Endometrial microvascular endothelial cells (primary cell): Measurements from ENCODE around the gene SMAP1. TPM values are rescaled to one million over a fixed set of nuclear protein-coding genes. Genes with fewer than 3 reads are reported as not detected.

Experiments
- in situ Hi-C: cut with HindIII; loops from 2 replicates; pipeline ENCODE4 v1.10.0; 2017; ENCODE audit warnings: low sequenced_read_pairs, low pct_unique_long_range_greater_than_20kb; ENCODE audit errors: inconsistent ontology term
- total RNA-seq: library from RNA; depleted of rRNA; stranded (reverse); fragments of >200 nt; gene quantifications from one replicate; pipeline ENCODE4 v1.2.3, GENCODE V29; 2015; ENCODE audit errors: inconsistent ontology term

The SMAP1 gene
- 21.8 TPM for total RNA-seq

DNA sequence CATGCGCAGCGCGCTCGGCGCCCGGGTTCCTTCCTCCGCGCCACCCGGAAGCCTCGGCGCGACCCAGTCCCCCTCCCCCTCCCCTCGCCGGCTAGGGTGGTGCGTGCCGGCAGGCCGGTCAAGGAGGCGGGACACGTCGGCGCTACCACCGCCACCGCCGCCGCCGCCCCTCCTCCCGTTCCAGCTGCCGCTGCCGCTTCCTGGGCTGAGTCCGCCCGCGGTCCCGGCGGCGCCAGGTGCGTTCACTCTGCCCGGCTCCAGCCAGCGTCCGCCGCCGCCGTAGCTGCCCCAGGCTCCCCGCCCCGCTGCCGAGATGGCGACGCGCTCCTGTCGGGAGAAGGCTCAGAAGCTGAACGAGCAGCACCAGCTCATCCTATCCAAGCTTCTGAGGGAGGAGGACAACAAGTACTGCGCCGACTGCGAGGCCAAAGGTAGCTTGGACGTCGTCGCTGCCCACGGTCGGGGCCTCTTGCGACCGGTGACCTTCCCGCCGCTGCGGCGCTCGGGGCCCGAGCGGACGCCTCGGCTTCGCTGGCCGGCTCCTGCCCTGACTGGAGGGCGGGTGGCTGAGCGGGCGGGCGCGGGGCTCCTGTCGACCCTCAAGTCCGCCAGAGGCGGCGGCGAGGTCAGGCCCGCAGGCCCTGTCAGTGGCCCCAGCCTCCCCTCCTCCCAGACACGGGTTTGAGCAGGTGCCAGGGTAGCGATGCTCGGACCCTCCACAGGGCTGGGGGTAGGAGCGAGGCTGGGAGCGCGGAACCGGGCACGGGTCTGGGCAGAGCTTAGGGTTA is at the start of gene SMAP1:
TSS of gene SMAP1 (plus strand) at position 173 of the 788 bp plus-strand sequence. CDS start at position 314, 141 bp downstream.
- in situ Hi-C loops = no loop called here

GRCh38 chr6:70620746-70621145 is 46.9 kb upstream of the SMAP1 start:
- in situ Hi-C loops = no loop called here

DNA sequence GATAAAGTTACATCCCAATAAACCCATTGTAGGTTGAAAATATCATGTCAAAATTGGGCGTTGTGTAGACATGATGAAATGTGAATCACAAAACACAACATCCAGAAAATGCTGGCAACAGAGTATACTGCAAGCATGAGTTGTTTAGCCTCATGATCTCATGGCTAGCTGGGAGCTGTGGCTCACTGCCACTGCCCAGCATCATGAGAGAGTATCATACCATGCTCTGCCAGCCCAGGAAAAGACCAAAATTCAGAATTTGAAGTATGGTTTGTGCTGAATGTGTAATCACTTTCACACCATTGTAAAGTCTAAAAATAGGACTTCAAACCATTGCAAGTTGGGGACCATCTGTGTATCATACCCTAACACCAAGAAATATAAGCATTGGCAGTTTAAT is 45.2 kb upstream of the SMAP1 start:
- in situ Hi-C loops = no loop called here

- in situ Hi-C loops = no loop called here
Measured at GRCh38 chr6:70625436-70625835, 42.2 kb upstream of the SMAP1 start.

DNA sequence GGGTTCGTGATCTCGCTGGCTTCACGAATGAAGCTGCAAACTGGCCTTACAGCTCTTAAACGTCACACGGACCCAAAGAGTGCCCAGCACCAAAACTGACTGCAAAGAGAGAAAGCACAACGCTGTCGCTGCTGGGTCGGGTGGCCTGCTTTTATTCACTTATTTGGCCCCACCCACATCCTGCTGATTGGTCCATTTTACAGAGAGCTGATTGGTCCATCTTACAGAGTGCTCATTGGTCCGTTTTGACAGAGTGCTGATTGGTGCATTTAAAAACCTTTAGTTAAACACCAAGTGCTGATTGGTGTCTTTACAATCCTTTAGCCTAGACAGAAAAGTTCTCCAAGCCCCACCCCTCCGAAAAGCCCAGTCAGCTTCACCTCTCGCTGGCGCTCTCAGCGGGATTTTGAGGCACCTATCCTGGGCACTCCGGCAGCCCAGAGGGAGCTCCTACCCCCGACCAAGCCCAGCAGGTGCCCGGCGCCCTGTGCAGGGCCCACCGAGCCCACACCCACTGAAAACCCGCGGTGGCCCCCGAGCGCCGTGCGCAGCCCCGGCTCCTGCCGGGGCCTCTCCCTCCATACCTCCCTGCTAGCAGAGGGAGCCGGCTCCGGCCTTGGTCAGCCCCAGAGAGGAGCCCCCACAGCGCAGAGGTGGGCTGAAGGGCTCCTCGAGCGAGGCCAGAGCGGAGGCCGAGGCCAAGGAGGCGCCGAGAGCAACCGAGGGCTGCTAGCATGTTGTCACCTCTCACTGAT is 40.0 kb upstream of the SMAP1 start:
- in situ Hi-C loops = no loop called here

DNA sequence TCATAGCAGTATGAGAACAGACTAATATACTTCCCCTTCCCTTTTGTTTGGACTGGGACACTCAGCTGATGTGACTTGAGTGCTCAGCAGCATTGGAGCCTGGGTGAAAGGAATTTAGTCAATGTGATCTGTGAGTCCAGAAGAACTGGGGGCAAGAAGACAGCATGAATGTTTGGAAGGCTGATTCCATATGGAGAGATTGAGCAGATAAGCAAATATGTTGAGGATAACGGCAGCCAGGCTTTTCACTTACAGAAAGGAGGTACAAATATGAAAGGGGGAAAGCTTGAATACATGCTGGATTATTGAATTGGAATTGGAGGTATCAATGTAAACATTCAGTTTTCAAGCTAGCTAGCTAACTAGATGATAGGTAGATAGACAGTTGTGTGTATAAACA is 37.8 kb upstream of the SMAP1 start:
- in situ Hi-C loops = no loop called here

DNA sequence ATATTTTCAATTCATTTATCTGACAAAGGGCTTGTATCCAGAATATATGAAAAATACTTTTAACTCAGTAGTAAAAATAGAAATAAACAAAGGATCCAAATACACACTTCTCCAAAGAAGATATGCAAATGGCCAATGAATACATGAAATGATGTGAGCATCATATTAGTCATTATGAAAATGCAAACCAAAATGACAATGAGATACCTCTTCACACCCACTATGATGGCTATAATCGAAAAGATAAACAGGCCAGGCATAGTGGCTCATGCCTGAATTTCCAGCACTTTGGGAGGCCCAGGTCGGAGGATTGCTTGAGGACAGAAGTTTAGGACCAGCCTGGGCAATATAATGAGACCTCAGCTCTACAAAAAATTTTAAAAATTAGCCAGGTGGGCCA is 33.8 kb upstream of the SMAP1 start:
- in situ Hi-C loops = no loop called here

DNA sequence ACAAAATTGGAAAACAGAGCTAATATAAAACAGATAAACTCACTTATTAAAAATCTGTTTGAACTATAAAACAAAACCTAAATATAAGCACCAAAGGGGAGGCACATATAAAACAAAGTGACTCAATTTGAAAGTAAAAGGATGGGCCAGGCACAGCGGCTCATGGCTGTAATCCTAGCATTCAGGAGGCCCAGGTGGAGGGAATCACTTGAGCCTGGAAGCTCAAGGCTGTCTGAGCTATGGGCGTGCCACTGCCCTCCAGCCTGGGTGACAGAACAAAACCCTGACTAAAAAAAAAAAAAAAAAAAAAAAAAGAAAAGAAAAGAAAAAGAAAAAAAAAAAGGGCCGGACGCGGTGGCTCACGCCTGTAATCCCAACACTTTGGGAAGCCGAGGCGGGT is 31.1 kb upstream of the SMAP1 start:
- in situ Hi-C loops = no loop called here

- in situ Hi-C loops = no loop called here
Measured at GRCh38 chr6:70638468-70638867, 29.2 kb upstream of the SMAP1 start.

GRCh38 chr6:70651326-70651905 is 16.3 kb upstream of the SMAP1 start:
- in situ Hi-C loops = no loop called here

- in situ Hi-C loops = no loop called here
Measured at GRCh38 chr6:70652216-70652615, 15.5 kb upstream of the SMAP1 start.

GRCh38 chr6:70657706-70658105 is 10.0 kb upstream of the SMAP1 start:
- in situ Hi-C loops = no loop called here

GRCh38 chr6:70663881-70664466 is 3.7 kb upstream of the SMAP1 start:
- in situ Hi-C loops = no loop called here

DNA sequence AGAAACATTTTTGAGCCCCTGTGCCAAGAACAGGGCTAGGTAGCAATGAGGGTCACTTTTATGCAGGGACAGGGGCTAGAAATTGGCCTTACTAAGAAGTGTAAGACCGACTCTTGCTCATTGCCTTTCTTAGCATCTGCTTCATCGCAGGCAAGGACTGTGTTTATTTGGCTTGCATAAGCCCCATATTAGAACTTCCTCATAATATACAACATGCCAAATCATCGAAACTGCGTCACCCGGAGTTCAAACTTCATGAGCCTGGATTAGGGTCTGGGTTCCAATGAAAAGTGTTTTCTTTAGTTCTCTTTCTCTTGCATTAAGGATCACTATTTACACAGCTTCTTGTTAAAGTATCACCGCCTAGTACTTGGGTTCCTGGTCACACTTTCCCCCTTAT is 977 bp upstream of the SMAP1 start:
- in situ Hi-C loops = no loop called here

DNA sequence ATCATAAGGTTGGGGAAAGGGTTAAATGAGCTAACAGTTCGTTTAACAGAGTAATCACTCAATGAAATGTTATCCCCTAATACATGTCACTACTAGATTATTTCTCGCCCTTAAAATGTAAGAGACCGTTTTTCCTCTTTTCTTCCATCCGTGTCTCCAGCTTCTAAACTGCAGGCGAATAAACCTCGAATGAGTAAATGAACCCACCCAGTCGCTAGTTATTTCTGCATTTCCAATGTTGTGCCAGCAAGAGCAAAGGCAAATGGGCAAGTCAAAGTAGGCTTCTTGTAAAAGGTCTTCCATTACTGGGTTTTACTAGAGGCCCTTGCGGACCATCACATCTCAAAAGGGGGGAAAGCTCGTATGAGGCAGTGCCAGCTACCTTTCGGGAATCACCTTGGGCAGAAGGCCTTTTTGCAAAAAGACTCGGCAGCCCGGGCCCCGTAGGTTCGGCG is 400 bp upstream of the SMAP1 start:
- in situ Hi-C loops = no loop called here

DNA sequence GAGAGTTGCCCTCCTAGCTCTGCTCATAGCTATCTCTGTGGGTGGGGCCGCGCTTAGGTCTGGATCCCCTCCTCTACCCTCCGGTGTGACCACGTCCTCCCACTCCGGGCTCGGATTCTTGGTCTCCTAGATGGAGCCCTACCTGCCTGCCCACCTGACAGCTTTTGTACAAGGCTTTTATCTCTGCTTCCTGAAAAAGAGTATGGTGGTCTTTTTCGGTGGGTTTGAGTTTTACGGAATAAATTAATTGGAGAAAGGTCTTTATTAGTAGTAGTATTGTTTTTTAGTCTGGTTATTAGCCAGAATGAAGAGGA is 773 bp downstream of the SMAP1 start:
- in situ Hi-C loops = no loop called here

GRCh38 chr6:70669133-70669532 is 1.4 kb downstream of the SMAP1 start:
- in situ Hi-C loops = no loop called here

- in situ Hi-C loops = no loop called here
Measured at GRCh38 chr6:70672549-70672948, 4.9 kb downstream of the SMAP1 start.

DNA sequence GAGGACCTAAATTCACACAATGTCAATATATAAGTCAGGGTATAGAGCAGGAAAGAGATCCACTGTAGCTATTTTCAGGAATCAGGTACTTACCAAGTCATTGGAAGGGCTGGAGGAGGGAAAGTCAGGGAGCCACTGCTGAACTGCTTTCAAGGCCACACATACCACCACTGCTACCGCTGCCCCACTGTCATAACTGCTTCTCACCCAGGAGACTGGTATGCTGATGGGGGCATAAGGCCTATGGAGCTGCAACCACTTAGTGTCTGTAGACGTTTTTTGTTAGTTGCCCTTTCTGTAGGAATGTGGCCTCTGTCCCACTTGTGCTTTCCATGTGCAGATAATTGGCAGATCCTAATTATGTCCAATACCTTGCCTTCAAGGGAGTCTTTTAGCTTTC is 5.4 kb downstream of the SMAP1 start:
- in situ Hi-C loops = no loop called here

DNA sequence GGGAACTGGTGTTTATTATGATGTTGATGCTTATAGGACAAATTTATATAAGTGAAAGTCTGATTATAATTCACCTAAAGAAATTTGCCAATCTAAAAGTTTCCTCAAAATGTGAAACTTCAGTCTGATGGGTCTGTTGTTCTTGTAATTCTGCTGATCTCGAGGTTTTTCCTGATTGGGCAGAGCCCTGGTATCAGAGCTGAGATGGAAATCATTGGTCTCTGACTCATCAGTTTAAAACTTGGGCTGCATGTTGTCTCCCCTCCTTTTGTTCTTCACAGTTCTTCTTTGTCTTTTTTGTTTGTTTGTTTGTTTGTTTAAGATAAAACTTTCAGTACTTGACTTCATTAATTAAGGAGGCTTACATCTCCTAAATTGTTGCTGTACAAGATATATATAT is 5.9 kb downstream of the SMAP1 start:
- in situ Hi-C loops = no loop called here
